ENCODE measurements around the gene CDK5. TPM values are rescaled to one million over a fixed set of nuclear protein-coding genes. Genes with fewer than 3 reads are reported as not detected.

Gene CDK5
- polyA plus RNA-seq, 2 of the 4 experiments (the other 2 are of a cell fraction), result 29.6 to 51.0 TPM

DNA sequence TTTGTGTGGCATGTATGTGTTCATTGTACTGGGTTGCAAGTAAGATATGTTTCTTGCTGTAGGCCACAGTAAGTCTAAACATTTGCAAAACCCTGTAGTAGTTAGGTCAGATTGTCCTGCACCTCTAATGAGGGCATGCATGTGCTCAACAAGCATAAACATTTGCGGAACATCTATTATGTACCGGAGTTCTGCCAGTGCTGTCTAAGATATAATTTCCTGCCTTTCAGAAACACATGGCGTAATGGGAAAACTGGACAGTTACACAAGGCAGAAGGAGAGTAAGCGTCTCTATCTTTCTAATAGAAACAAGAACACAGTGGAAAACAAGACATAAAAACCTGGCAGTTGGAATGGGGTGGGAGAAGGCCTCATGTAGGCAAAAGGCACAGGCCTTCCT is 26.7 kb downstream of the CDK5 start:
- Histone ChIP-seq H3K4me1 (peaks cover 18% of the 10 kb centered on the region; the same call in 2 of the 3 replicates), H3K9me3 (no peaks in the 10 kb centered on the region), H3K4me3 (no peak overlapping the region), H3K27ac (no peak overlapping the region), H3K4me2 (no peak overlapping the region)
- DNase-seq (ENCODE audit: low read depth in 1 of 2, low spot score in 1 of 2) (no peak), FAIRE-seq (no peak), ATAC-seq (no peak)
- TF ChIP-seq TP53 (CRISPR knock-in tag; IDR thresholded peaks at IDR 0.05), result no peak
- no peak for TF ChIP-seq ZC3H11A (IDR thresholded peaks at IDR 0.05)
- TF ChIP-seq, protein P1, sequence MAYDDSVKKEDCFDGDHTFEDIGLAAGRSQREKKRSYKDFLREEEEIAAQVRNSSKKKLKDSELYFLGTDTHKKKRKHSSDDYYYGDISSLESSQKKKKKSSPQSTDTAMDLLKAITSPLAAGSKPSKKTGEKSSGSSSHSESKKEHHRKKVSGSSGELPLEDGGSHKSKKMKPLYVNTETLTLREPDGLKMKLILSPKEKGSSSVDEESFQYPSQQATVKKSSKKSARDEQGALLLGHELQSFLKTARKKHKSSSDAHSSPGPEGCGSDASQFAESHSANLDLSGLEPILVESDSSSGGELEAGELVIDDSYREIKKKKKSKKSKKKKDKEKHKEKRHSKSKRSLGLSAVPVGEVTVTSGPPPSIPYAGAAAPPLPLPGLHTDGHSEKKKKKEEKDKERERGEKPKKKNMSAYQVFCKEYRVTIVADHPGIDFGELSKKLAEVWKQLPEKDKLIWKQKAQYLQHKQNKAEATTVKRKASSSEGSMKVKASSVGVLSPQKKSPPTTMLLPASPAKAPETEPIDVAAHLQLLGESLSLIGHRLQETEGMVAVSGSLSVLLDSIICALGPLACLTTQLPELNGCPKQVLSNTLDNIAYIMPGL (CRISPR knock-in tag; IDR thresholded peaks at IDR 0.05; ENCODE audit: borderline replicate concordance), result no peak
- no peak for TF ChIP-seq MAZ (IDR thresholded peaks at IDR 0.05; ENCODE audit: borderline replicate concordance, low read depth, low read length)
- no peak for TF ChIP-seq CBX8 (IDR thresholded peaks at IDR 0.05)
- no peak for TF ChIP-seq CHD2 (IDR thresholded peaks at IDR 0.05; ENCODE audit: low read length, partially characterized antibody)
- TF ChIP-seq RARB (CRISPR knock-in tag; IDR thresholded peaks at IDR 0.05), result no peak
- no peak for TF ChIP-seq RFX5 (IDR thresholded peaks at IDR 0.05)
- TF ChIP-seq, protein P2, sequence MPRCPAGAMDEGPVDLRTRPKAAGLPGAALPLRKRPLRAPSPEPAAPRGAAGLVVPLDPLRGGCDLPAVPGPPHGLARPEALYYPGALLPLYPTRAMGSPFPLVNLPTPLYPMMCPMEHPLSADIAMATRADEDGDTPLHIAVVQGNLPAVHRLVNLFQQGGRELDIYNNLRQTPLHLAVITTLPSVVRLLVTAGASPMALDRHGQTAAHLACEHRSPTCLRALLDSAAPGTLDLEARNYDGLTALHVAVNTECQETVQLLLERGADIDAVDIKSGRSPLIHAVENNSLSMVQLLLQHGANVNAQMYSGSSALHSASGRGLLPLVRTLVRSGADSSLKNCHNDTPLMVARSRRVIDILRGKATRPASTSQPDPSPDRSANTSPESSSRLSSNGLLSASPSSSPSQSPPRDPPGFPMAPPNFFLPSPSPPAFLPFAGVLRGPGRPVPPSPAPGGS (IDR thresholded peaks at IDR 0.05), result no peak
- TF ChIP-seq, protein P3, sequence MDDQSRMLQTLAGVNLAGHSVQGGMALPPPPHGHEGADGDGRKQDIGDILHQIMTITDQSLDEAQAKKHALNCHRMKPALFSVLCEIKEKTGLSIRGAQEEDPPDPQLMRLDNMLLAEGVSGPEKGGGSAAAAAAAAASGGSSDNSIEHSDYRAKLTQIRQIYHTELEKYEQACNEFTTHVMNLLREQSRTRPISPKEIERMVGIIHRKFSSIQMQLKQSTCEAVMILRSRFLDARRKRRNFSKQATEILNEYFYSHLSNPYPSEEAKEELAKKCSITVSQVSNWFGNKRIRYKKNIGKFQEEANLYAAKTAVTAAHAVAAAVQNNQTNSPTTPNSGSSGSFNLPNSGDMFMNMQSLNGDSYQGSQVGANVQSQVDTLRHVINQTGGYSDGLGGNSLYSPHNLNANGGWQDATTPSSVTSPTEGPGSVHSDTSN (IDR thresholded peaks at IDR 0.05), result no peak
- TF ChIP-seq BHLHE40 (IDR thresholded peaks at IDR 0.05; ENCODE audit: low read depth, low read length), result no peak
- TF ChIP-seq ESRRA (IDR thresholded peaks at IDR 0.05; ENCODE audit: borderline replicate concordance, low read length), result no peak
- TF ChIP-seq, protein P4, sequence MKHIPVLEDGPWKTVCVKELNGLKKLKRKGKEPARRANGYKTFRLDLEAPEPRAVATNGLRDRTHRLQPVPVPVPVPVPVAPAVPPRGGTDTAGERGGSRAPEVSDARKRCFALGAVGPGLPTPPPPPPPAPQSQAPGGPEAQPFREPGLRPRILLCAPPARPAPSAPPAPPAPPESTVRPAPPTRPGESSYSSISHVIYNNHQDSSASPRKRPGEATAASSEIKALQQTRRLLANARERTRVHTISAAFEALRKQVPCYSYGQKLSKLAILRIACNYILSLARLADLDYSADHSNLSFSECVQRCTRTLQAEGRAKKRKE (CRISPR knock-in tag; IDR thresholded peaks at IDR 0.05; ENCODE audit: low read depth), result no peak
- no peak for TF ChIP-seq EHF (CRISPR knock-in tag; IDR thresholded peaks at IDR 0.05)
- TF ChIP-seq TFCP2L1 (CRISPR knock-in tag; IDR thresholded peaks at IDR 0.05), result no peak
- no peak for TF ChIP-seq KDM1A (IDR thresholded peaks at IDR 0.05; ENCODE audit: low read depth)
- TF ChIP-seq, protein P5, sequence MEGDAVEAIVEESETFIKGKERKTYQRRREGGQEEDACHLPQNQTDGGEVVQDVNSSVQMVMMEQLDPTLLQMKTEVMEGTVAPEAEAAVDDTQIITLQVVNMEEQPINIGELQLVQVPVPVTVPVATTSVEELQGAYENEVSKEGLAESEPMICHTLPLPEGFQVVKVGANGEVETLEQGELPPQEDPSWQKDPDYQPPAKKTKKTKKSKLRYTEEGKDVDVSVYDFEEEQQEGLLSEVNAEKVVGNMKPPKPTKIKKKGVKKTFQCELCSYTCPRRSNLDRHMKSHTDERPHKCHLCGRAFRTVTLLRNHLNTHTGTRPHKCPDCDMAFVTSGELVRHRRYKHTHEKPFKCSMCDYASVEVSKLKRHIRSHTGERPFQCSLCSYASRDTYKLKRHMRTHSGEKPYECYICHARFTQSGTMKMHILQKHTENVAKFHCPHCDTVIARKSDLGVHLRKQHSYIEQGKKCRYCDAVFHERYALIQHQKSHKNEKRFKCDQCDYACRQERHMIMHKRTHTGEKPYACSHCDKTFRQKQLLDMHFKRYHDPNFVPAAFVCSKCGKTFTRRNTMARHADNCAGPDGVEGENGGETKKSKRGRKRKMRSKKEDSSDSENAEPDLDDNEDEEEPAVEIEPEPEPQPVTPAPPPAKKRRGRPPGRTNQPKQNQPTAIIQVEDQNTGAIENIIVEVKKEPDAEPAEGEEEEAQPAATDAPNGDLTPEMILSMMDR (IDR thresholded peaks at IDR 0.05), result no peak
- POLR2A ChIA-PET, result no interaction called here
- CTCF ChIA-PET, result interaction anchor here (3.2 to 5.7 kb wide), 2 partner anchors 13 to 80 kb away, joined by 25 to 34 read pairs; no protein-coding TSS in a partner anchor
- 93% methylated on average over 4 of the region's 4 CpGs for WGBS (ENCODE audit: missing lambda C conversion rate)

DNA sequence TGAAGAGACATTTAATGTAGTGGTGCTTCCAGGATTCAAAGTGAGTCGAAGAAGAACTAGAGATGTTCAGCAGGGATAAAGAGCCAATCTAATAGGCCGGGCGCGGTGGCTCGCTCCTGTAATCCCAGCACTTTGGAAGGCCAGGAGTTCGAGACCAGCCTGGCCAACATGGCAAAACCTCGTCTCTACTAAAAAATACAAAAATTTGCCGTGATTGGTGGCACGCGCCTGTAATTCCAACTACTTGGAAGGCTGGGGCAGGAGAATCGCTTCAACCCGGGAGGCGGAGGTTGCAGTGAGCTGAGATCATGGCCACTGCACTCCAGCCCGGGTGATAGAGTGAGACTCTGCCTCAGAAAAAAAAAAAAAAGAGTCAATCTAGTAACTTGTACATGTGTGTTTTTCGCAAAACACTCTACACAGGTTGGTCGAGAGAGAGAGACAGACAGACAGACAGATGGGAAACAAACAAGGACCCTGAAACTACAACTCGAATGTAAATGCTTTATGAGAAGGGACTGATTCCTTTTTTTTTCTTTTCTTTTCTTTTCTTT is 28.7 kb downstream of the CDK5 start:
- Histone ChIP-seq H3K27ac (peak overlapping the region; percentile 73 to 90), H3K4me1 (peaks cover 21% of the 10 kb centered on the region; the same call in 2 of the 3 replicates), H3K9me3 (no peaks in the 10 kb centered on the region), H3K4me2 (peak overlapping the region; percentile 96), H3K4me3 (peak overlapping the region; percentile 49)
- ChIA-PET CTCF (interaction anchor here (1.0 to 3.6 kb wide), 18 partner anchors 10 to 95 kb away, joined by 3 to 28 read pairs (median 5); partner anchors contain the start of genes CDK5 and SLC4A2), POLR2A (interaction anchor here (1.3 to 1.5 kb wide), 8 partner anchors 10 to 651 kb away, joined by 4 to 15 read pairs (median 5); partner anchors contain the start of genes ABCF2, CDK5 and SLC4A2)
- DNase-seq (ENCODE audit: low read depth in 1 of 2, low spot score in 1 of 2), result no peak
- TF ChIP-seq PHF8 (IDR thresholded peaks at IDR 0.05; ENCODE audit: borderline replicate concordance, low read depth), result 0 out of 2 replicates have a peak, but pooled peaks have one; percentile 7
- TF ChIP-seq CBX8 (IDR thresholded peaks at IDR 0.05), result no peak
- no peak for TF ChIP-seq RFX5 (IDR thresholded peaks at IDR 0.05)
- TF ChIP-seq CHD4 (IDR thresholded peaks at IDR 0.05; ENCODE audit: borderline replicate concordance), result 0 out of 2 replicates have a peak, but pooled peaks have one; percentile 77
- TF ChIP-seq NFE2L2 (conservative IDR thresholded peaks at IDR 0.05; ENCODE audit: low read length), result no peak
- TF ChIP-seq EHMT2 (IDR thresholded peaks at IDR 0.05; ENCODE audit: low read depth), result no peak
- TF ChIP-seq KDM5A (IDR thresholded peaks at IDR 0.05), result no peak
- 0 out of 2 replicates have a peak, but pooled peaks have one; percentile 50 for TF ChIP-seq TP53 (CRISPR knock-in tag; IDR thresholded peaks at IDR 0.05)
- no peak for TF ChIP-seq ZC3H11A (IDR thresholded peaks at IDR 0.05)
- 32% methylated on average over 17 of the region's 17 CpGs for WGBS (ENCODE audit: missing lambda C conversion rate)
- no peak for FAIRE-seq
- ATAC-seq, result no peak

Measured in A549 (cell line).